Activated CD4-positive, alpha-beta T cell treated with anti-CD3 and anti-CD28 coated beads for 36 hours (primary cell): ENCODE results near the gene CYP4F22. TPM values are rescaled to one million over a fixed set of nuclear protein-coding genes. Genes with fewer than 3 reads are reported as not detected.

ENCODE experiments used
- ATAC-seq: fragments of 200-7000 bp; cut with Tn5 transposase; one replicate; pipeline ENCODE4 v1.10.0; 2021; ENCODE audit warnings: mild to moderate bottlenecking, moderate library complexity
- CTCF ChIA-PET: fragments of 350-600 bp; sonication (Branson Sonifier 250); formaldehyde crosslinking; loops from one replicate; lab custom pipeline; 2021; ENCODE audit warnings: antibody characterized with exemption; lab: Charles Lee
- POLR2A ChIA-PET: fragments of 350-600 bp; sonication (Branson Sonifier 250); formaldehyde crosslinking; loops from one replicate; lab custom pipeline; 2021; ENCODE audit warnings: antibody characterized with exemption, inconsistent platforms; lab: Charles Lee
- DNase-seq: peaks from one replicate; pipeline ENCODE4 v3.0.0-alpha.2; 2020
- H3K27ac Mint-ChIP-seq: one replicate; pipeline ENCODE4 v1.8.0; 2021; ENCODE audit warnings: mixed read lengths
- H3K27me3 Mint-ChIP-seq: one replicate; pipeline ENCODE4 v1.8.0; 2021; ENCODE audit warnings: mixed read lengths
- H3K36me3 Mint-ChIP-seq: one replicate; pipeline ENCODE4 v1.8.0; 2021; ENCODE audit warnings: low read depth, mixed read lengths
- H3K4me1 Mint-ChIP-seq: one replicate; pipeline ENCODE4 v1.8.0; 2021; ENCODE audit warnings: mixed read lengths
- H3K4me3 Mint-ChIP-seq: one replicate; pipeline ENCODE4 v1.8.0; 2021; ENCODE audit warnings: mild to moderate bottlenecking, moderate library complexity, mixed read lengths
- H3K9me3 Mint-ChIP-seq: one replicate; pipeline ENCODE4 v1.8.0; 2021; ENCODE audit warnings: low read depth, mixed read lengths
- intact Hi-C, 2 experiments: fragments of 100-400 bp; cut with DNase I in 1 of 2; cut with micrococcal nuclease in 1 of 2; formaldehyde crosslinking; loops; one replicate each; pipeline versions ENCODE4 v1.14.2 to v1.15.1; 2022 to 2024; cut with DNase I, micrococcal nuclease
- total RNA-seq, 2 experiments: library from RNA; stranded (reverse); gene quantifications; one replicate each; pipeline ENCODE4 v1.2.3, GENCODE V29; 2021

CYP4F22 gene
- total RNA-seq, result under 1 TPM; 0.54 to 0.80 TPM

GRCh38 chr19:15508035-15508710, at the start of gene CYP4F22:
Gene CYP4F22, plus strand, starts transcription at chr19:15508525. Its CDS starts 16,812 bp downstream, at chr19:15525337.
- intact Hi-C loops, result no loop called here
- DNase-seq (peak; percentile 32), ATAC-seq (peak; percentile 44)
- peaks cover 22% of the 10 kb centered on the region for H3K27me3 Mint-ChIP-seq
- H3K4me1 Mint-ChIP-seq, result peaks cover 10% of the 10 kb centered on the region
- no peaks in the 10 kb centered on the region for H3K36me3 Mint-ChIP-seq
- peak within 1 kb of the TSS; percentile 14 for H3K27ac Mint-ChIP-seq
- H3K4me3 Mint-ChIP-seq, result peak within 1 kb of the TSS; percentile 65
- H3K9me3 Mint-ChIP-seq, result no peaks in the 10 kb centered on the region
- ChIA-PET CTCF (no interaction called here), POLR2A (no interaction called here)

- H3K4me3 Mint-ChIP-seq, result no peak overlapping the region
- H3K27me3 Mint-ChIP-seq, result no peaks in the 10 kb centered on the region
- ChIA-PET POLR2A (no interaction called here), CTCF (no interaction called here)
- H3K9me3 Mint-ChIP-seq, result no peaks in the 10 kb centered on the region
- H3K4me1 Mint-ChIP-seq, result peaks cover 41% of the 10 kb centered on the region
- DNase-seq (no peak), ATAC-seq (no peak)
- H3K27ac Mint-ChIP-seq, result peak overlapping the region; percentile 94
- intact Hi-C loops, result loop anchor here in 1 of 2 experiments (10.0 kb wide), 2 partner anchors 613 to 1087 kb away; partner anchors contain the start of gene TPM4
- peaks cover 42% of the 10 kb centered on the region for H3K36me3 Mint-ChIP-seq
Observed at GRCh38 chr19:15461694-15462093, 46.6 kb upstream of the CYP4F22 start.

- Mint-ChIP-seq H3K27me3 (peaks cover under 1% of the 10 kb centered on the region), H3K4me3 (peak overlapping the region; percentile 84), H3K4me1 (peaks cover 63% of the 10 kb centered on the region), H3K27ac (peak overlapping the region; percentile 94), H3K9me3 (peaks cover 2% of the 10 kb centered on the region), H3K36me3 (peaks cover 36% of the 10 kb centered on the region)
- ATAC-seq, result peak; percentile 76
- peak; percentile 87 for DNase-seq
- intact Hi-C loops, result loop anchor here in 1 of 2 experiments (1.0 to 10.0 kb wide), 6 partner anchors 14 to 1089 kb away; partner anchors contain the start of genes AKAP8 and TPM4
- POLR2A ChIA-PET, result interaction anchor here (0.5 to 1.5 kb wide), 6 partner anchors 10 to 373 kb away, joined by 3 to 4 read pairs (median 3); partner anchors contain the start of gene AKAP8
- CTCF ChIA-PET, result interaction anchor here (1.0 to 1.2 kb wide), 3 partner anchors 14 to 92 kb away, joined by 3 to 7 read pairs (median 4); partner anchors contain the start of gene WIZ
Observed at GRCh38 chr19:15463861-15464371, 44.4 kb upstream of the CYP4F22 start.

- ATAC-seq (peak; percentile 55), DNase-seq (peak; percentile 75)
- Mint-ChIP-seq H3K4me1 (peaks cover 69% of the 10 kb centered on the region), H3K9me3 (peaks cover 2% of the 10 kb centered on the region), H3K36me3 (peaks cover 32% of the 10 kb centered on the region), H3K27me3 (peaks cover 3% of the 10 kb centered on the region), H3K27ac (peak within 1 kb of the TSS; percentile 94), H3K4me3 (peak within 1 kb of the TSS; percentile 84)
- ChIA-PET CTCF (interaction anchor here (1.0 to 1.2 kb wide), 3 partner anchors 15 to 91 kb away, joined by 3 read pairs; partner anchors contain the start of gene WIZ), POLR2A (interaction anchor here (0.6 to 1.0 kb wide), 3 partner anchors 46 to 166 kb away, joined by 3 to 4 read pairs (median 4); partner anchors contain the start of gene AKAP8L)
- intact Hi-C loops, result loop anchor here in 1 of 2 experiments (1.0 to 10.0 kb wide), 6 partner anchors 45 to 1090 kb away; partner anchors contain the start of genes BRD4 and TPM4
Observed at GRCh38 chr19:15464394-15465385, 43.6 kb upstream of the CYP4F22 start, which contains the start of gene RASAL3. Gene RASAL3, minus strand, starts transcription at chr19:15464544. Its CDS starts 186 bp downstream, at chr19:15464358.

GRCh38 chr19:15466851-15467733, 41.2 kb upstream of the CYP4F22 start:
- peaks cover 2% of the 10 kb centered on the region for H3K9me3 Mint-ChIP-seq
- DNase-seq (peak; percentile 80), ATAC-seq (peak; percentile 62)
- POLR2A ChIA-PET, result interaction anchor here (0.5 to 1.4 kb wide), 6 partner anchors 47 to 863 kb away, joined by 3 to 10 read pairs (median 4); partner anchors contain the start of gene AKAP8L
- H3K27me3 Mint-ChIP-seq, result peaks cover 3% of the 10 kb centered on the region
- peak overlapping the region; percentile 47 for H3K4me3 Mint-ChIP-seq
- CTCF ChIA-PET, result interaction anchor here (0.6 to 3.2 kb wide), 9 partner anchors 15 to 170 kb away, joined by 3 to 17 read pairs (median 4); partner anchors contain the start of gene AKAP8L
- peaks cover 16% of the 10 kb centered on the region for H3K36me3 Mint-ChIP-seq
- H3K4me1 Mint-ChIP-seq, result peaks cover 62% of the 10 kb centered on the region
- intact Hi-C loops, result loop anchor here (1.0 to 10.0 kb wide), 13 partner anchors 35 to 1092 kb away; partner anchors contain the start of genes AKAP8L (in 1 of the 2), BRD4 (in 1 of the 2) and TPM4 (in 1 of the 2)
- peak overlapping the region; percentile 95 for H3K27ac Mint-ChIP-seq

- intact Hi-C loops, result loop anchor here (1.0 to 10.0 kb wide), 13 partner anchors 35 to 1093 kb away; partner anchors contain the start of genes AKAP8L (in 1 of the 2), BRD4 (in 1 of the 2) and TPM4 (in 1 of the 2)
- ChIA-PET CTCF (interaction anchor here (0.8 to 3.2 kb wide), 7 partner anchors 19 to 88 kb away, joined by 3 to 17 read pairs (median 4); partner anchors contain the start of gene AKAP8L), POLR2A (interaction anchor here (0.5 to 1.4 kb wide), 3 partner anchors 49 to 642 kb away, joined by 4 to 10 read pairs (median 7); partner anchors contain the start of gene AKAP8L)
- Mint-ChIP-seq H3K36me3 (peaks cover 12% of the 10 kb centered on the region), H3K9me3 (peaks cover 2% of the 10 kb centered on the region), H3K27ac (peak overlapping the region; percentile 88), H3K4me3 (peak overlapping the region; percentile 21), H3K4me1 (peaks cover 57% of the 10 kb centered on the region), H3K27me3 (peaks cover 3% of the 10 kb centered on the region)
- DNase-seq (no peak), ATAC-seq (no peak)
Observed at GRCh38 chr19:15467734-15468214, 40.6 kb upstream of the CYP4F22 start.

GRCh38 chr19:15468675-15469512, 39.4 kb upstream of the CYP4F22 start:
- ChIA-PET CTCF (interaction anchor here (1.1 to 3.2 kb wide), 2 partner anchors 45 to 49 kb away, joined by 4 to 17 read pairs; partner anchors contain the start of gene AKAP8L), POLR2A (interaction anchor here (1.4 kb wide), 1 partner anchor 50 kb away, joined by 4 read pairs; the partner anchor contains the start of gene AKAP8L)
- peak overlapping the region; percentile 38 for H3K27ac Mint-ChIP-seq
- H3K36me3 Mint-ChIP-seq, result peaks cover 8% of the 10 kb centered on the region
- peak overlapping the region; percentile 61 for H3K4me3 Mint-ChIP-seq
- peaks cover 55% of the 10 kb centered on the region for H3K4me1 Mint-ChIP-seq
- DNase-seq (no peak), ATAC-seq (no peak)
- intact Hi-C loops, result loop anchor here in 1 of 2 experiments (5.0 to 10.0 kb wide), 4 partner anchors 137 to 1094 kb away; partner anchors contain the start of genes BRD4 and TPM4
- H3K9me3 Mint-ChIP-seq, result peaks cover 2% of the 10 kb centered on the region
- H3K27me3 Mint-ChIP-seq, result peaks cover 3% of the 10 kb centered on the region

- Mint-ChIP-seq H3K27me3 (peaks cover 3% of the 10 kb centered on the region), H3K9me3 (peaks cover 2% of the 10 kb centered on the region), H3K36me3 (peaks cover 8% of the 10 kb centered on the region), H3K27ac (peak overlapping the region; percentile 38), H3K4me1 (peaks cover 53% of the 10 kb centered on the region), H3K4me3 (peak overlapping the region; percentile 61)
- ChIA-PET CTCF (interaction anchor here (3.2 kb wide), 1 partner anchor 50 kb away, joined by 17 read pairs; the partner anchor contains the start of gene AKAP8L), POLR2A (no interaction called here)
- DNase-seq (peak; percentile 56), ATAC-seq (peak; percentile 35)
- intact Hi-C loops, result loop anchor here in 1 of 2 experiments (5.0 to 10.0 kb wide), 4 partner anchors 137 to 1095 kb away; partner anchors contain the start of genes BRD4 and TPM4
Observed at GRCh38 chr19:15469513-15470297, 38.6 kb upstream of the CYP4F22 start.
